NCI-H2196 treated with DMSO at 0.1 percent for 48 hours (cell line): ENCODE measurements around the gene KRT81.
"Not testable (repeated sequence)": the region's sequence is repeated elsewhere in the genome, so short reads cannot be mapped to it uniquely, and the experiment has no call there.

Source experiments
- DNase-seq: peaks from one replicate; lab custom pipeline; 2025; ENCODE audit not compliant: unreplicated experiment; lab: John Stamatoyannopoulos, UW

KRT81 gene

GRCh38 chr12:52300796-52301691 lies 9.7 kb upstream of the KRT81 start:
- no peak for DNase-seq

- no peak for DNase-seq
These were observed 7.4 kb upstream of the KRT81 start for GRCh38 chr12:52298677-52299190.

GRCh38 chr12:52296572-52297215 lies 5.4 kb upstream of the KRT81 start:
- peak; percentile 47 for DNase-seq

GRCh38 chr12:52295663-52296062 lies 4.3 kb upstream of the KRT81 start:
- no peak for DNase-seq

GRCh38 chr12:52294803-52295202 lies 3.5 kb upstream of the KRT81 start:
- no peak for DNase-seq

GRCh38 chr12:52293926-52294325 lies 2.6 kb upstream of the KRT81 start:
- DNase-seq = no peak

DNA sequence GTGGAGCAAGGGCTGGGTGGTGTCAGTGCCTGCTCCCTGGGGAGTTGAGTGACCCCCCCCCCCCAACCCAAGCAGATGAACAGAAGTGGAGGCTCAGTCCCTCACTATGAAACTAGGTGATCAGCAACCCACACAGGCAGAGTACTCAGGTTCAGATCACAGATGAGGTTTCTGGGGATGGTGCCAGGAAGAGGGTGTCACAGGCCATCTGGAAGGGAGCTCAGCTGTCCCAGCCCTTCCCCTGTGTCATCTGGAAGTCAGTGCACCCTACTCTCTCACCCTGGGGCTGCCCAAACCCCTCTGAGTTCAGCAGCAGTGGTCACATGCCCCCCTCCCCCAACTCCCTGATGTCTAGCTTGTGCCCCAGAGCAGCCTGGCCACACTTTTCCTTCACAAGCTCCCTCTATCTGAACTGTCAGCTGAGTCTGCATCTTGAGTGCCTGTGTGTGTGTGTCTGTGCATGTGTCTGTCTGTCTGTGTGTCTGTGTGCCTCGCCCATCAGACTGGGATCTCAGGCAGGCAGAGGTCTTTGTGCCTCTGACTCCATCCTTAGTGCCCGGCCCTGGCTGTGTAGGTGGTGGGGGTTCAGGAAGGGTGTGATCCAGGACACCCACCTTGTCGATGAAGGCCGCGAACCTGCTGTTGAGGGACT lies 725 bp downstream of the KRT81 start:
- DNase-seq = not testable (repeated sequence)

GRCh38 chr12:52287816-52288805 lies 3.2 kb downstream of the KRT81 start:
- DNase-seq = not testable (repeated sequence)

- DNase-seq = not testable (repeated sequence)
These were observed 4.2 kb downstream of the KRT81 start for GRCh38 chr12:52286857-52287785.

DNA sequence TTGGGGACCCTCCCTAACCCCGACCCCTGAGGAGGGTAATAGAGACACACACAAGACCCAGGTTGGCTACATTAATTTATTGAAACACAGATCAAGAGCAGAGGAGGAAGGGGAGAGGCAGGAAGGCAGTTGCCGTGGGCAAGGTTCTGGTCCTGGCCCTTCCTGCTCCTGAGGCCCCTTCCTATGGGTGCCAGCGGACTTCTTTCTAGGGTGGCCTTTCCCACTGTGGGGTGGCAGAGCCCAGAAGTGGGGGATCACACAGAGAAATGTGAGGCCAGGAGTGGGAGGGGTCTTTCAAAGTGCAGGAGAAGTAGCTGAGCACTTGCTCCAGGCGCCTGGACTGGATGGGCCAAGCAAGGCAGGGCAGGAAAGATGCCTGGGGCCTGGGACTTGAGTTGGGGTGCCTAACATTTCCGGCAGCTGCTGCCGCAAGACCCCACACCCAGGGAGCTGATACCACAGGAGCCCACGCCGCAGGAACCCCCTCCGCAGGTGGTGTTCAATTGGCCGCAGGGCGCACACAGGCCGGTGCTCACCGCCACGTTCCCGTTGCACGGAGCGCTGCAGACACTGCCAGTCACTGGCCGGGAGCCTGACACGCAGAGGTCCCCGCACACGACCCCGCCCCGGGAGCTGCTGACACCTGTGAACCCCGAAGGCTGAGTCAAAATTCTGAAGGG lies 5.3 kb downstream of the KRT81 start:
- DNase-seq = no peak

DNA sequence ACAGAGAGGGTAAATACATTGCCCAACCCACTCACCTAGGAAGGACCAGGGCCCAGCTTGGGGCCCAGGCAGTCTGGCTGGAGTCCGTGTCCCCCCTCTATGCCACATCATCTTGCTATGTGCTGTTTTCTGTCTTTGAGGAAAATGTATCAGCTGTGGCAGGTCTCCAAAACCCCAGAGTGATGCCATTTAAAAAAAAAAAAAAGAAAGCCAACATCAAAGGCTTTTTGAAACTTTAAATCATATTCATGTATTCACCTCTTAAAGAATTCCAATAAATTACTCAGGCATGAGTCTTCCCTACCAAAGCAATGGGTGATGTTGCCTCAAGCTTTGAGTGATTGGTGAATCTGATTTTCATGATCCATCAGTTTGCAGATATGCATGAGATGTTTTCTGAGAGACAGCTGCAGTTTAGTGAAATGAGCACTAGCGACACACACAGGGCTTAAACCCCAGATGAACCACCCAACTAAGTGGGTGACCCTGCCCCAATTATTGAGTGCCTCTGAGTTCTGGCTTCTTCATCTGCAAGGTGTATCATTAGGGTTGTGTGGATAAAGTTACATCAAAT lies 6.1 kb downstream of the KRT81 start:
- DNase-seq = no peak

DNA sequence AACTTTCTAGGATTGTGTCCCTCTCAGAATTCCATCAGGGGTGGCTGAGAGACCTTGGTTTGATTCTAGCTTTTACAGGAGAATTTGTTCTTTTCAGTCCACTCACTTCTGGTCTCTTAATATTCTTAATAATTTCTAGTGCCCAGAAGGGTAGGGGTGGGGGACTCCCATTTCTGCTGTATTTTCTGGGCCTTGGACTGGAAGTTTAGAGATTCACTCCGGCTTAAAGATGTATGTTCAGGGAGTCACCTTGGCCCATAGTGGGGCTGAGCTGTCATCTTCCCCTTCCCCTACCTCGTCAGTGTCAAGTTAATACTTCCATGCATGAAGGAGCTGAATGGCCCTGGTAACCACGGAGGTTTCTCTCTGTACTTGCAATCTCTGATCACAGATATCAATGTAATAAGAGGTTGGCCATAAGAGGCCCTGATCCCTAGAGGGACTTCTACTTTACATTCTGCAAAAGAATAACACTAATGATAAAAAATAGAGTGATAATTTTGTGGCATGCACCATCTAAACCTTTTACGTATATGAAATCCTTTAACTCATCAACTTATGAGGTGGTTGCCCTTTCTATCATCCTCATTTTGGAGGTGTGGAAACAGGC lies 6.7 kb downstream of the KRT81 start:
- DNase-seq = no peak

DNA sequence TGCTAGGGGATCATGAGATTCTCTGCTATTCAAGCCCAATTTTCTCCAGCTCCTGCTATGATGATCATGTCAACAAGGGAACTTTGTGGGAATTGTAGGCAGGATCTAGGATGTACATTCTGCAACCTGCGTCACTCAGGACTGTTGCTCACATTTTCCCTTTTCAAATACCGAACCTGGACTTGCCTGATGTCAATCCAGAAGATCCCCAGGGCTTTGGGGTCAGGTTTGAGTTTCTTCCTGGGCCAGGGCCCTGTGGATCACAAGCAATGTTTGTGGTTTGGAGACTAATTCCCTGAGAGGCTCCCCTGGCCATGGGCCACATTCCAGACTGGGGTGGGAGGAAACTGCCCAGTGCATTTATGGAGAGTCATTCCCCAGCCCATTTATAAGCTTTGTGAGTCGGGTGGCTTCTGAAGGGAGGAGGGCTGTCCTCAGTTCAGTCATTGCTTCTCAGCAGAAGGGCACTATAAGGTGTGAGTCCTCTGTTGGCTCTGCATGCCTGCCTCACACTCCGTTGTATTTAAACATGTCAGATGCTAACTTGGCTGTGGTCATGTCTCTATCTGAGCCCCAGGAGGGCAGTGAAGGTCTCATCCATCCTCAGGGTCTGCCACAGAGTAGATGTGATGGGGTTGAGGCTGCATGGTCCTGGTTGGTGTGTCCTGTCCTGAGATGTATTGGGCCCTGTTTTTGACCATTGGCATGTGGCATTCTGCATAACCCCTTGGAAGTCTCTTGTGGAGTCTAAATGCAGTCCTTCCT lies 10.4 kb downstream of the KRT81 start:
- DNase-seq = peak; percentile 19

GRCh38 chr12:52280319-52280795 lies 11.0 kb downstream of the KRT81 start:
- peak; percentile 62 for DNase-seq

- DNase-seq = no peak
These were observed 11.7 kb downstream of the KRT81 start for GRCh38 chr12:52279422-52280318.
